GM18520 (cell line): ENCODE measurements around the gene VKORC1L1.
"Not testable (repeated sequence)": the region's sequence is repeated elsewhere in the genome, so short reads cannot be mapped to it uniquely, and the experiment has no call there.

Experiments
- ATAC-seq: cut with Tn5 transposase; IDR thresholded peaks from one replicate; pipeline ENCODE4 v1.9.1; 2021; ENCODE audit not compliant: unreplicated experiment

VKORC1L1 gene

GRCh38 chr7:65884983-65885382 lies 12.1 kb downstream of the VKORC1L1 start:
- not testable (repeated sequence) for ATAC-seq

- not testable (repeated sequence) for ATAC-seq
Measured at GRCh38 chr7:65885533-65885932, 12.7 kb downstream of the VKORC1L1 start.

- not testable (repeated sequence) for ATAC-seq
Measured at GRCh38 chr7:65888434-65889156, 15.7 kb downstream of the VKORC1L1 start.

GRCh38 chr7:65889722-65890121 lies 16.8 kb downstream of the VKORC1L1 start:
- ATAC-seq: not testable (repeated sequence)

- ATAC-seq: no peak
Measured at GRCh38 chr7:65892161-65892560, 19.3 kb downstream of the VKORC1L1 start.

GRCh38 chr7:65892835-65893234 lies 20.0 kb downstream of the VKORC1L1 start:
- ATAC-seq: no peak

GRCh38 chr7:65896279-65896870 lies 23.5 kb downstream of the VKORC1L1 start:
- no peak for ATAC-seq

GRCh38 chr7:65897289-65897688 lies 24.4 kb downstream of the VKORC1L1 start:
- not testable (repeated sequence) for ATAC-seq

GRCh38 chr7:65898677-65899447 lies 26.0 kb downstream of the VKORC1L1 start:
- peak; percentile 67 for ATAC-seq

- no peak for ATAC-seq
Measured at GRCh38 chr7:65902306-65902705, 29.4 kb downstream of the VKORC1L1 start.

GRCh38 chr7:65907501-65908198 lies 34.8 kb downstream of the VKORC1L1 start:
- no peak for ATAC-seq

GRCh38 chr7:65910237-65910636 lies 37.4 kb downstream of the VKORC1L1 start:
- ATAC-seq: no peak

GRCh38 chr7:65912237-65912636 lies 39.4 kb downstream of the VKORC1L1 start:
- no peak for ATAC-seq

- no peak for ATAC-seq
Measured at GRCh38 chr7:65915921-65916657, 43.2 kb downstream of the VKORC1L1 start.

GRCh38 chr7:65923316-65923715 lies 50.4 kb downstream of the VKORC1L1 start:
- no peak for ATAC-seq

- no peak for ATAC-seq
Measured at GRCh38 chr7:65924193-65924592, 51.3 kb downstream of the VKORC1L1 start.

- no peak for ATAC-seq
Measured at GRCh38 chr7:65925040-65925439, 52.2 kb downstream of the VKORC1L1 start.

- ATAC-seq: no peak
Measured at GRCh38 chr7:65926588-65926987, 53.7 kb downstream of the VKORC1L1 start.

- ATAC-seq: no peak
Measured at GRCh38 chr7:65927489-65928448, 54.9 kb downstream of the VKORC1L1 start.
